Upper lobe of right lung (tissue), 1 donor: ENCODE data around the gene RBPMS2. TPM values are rescaled to one million over a fixed set of nuclear protein-coding genes. Genes with fewer than 3 reads are reported as not detected.

Experiments
- ATAC-seq: fragments of 200-7000 bp; cut with Tn5 transposase; one replicate; pipeline ENCODE4 v1.9.1; 2020; ENCODE audit warnings: mild to moderate bottlenecking, moderate library complexity
- DNase-seq: peaks from one replicate; pipeline ENCODE4 v3.0.0-alpha.2; 2020
- H3K27ac ChIP-seq: fragments of 200-600 bp; one replicate; pipeline ENCODE4 v1.8.0; 2022
- H3K27me3 ChIP-seq: fragments of 200-600 bp; one replicate; pipeline ENCODE4 v1.8.0; 2022; ENCODE audit warnings: mild to moderate bottlenecking
- H3K36me3 ChIP-seq: fragments of 200-600 bp; one replicate; pipeline ENCODE4 v1.8.0; 2022
- H3K4me1 ChIP-seq: fragments of 200-600 bp; one replicate; pipeline ENCODE4 v1.8.0; 2022
- H3K4me3 ChIP-seq: fragments of 200-600 bp; one replicate; pipeline ENCODE4 v1.8.0; 2022; ENCODE audit warnings: mild to moderate bottlenecking
- H3K9me3 ChIP-seq: fragments of 200-600 bp; one replicate; pipeline ENCODE4 v1.8.0; 2022
- CTCF ChIP-seq: fragments of 200-600 bp; IDR thresholded peaks from one replicate; pipeline ENCODE4 v1.8.0; 2022; ENCODE audit warnings: antibody characterized with exemption
- intact Hi-C: fragments of 100-400 bp; cut with DNase I; formaldehyde crosslinking; loops from one replicate; pipeline ENCODE4 v1.11.0; 2022
- total RNA-seq: library from RNA; stranded (reverse); fragmentation: NEBNext Ultra II Directional; extraction: Animal tissue kit (Norgen Biotek cat#: 25700); gene quantifications from one replicate; pipeline ENCODE4 v1.2.1, GENCODE V29; 2021
- donor health status: DM: no; HTN: yes; CAD: no; lungs with severe emphysema.

RBPMS2 gene
- total RNA-seq, 1 donor from 2014 or later, result 4.5 TPM

GRCh38 chr15:64738226-64739095 lies 36.9 kb downstream of the RBPMS2 start:
- no peak for TF ChIP-seq CTCF
- H3K27me3 ChIP-seq, result no peaks in the 10 kb centered on the region

GRCh38 chr15:64732156-64732860 lies 43.1 kb downstream of the RBPMS2 start:
- Histone ChIP-seq H3K4me3 (no peak overlapping the region), H3K9me3 (no peaks in the 10 kb centered on the region), H3K27ac (no peak overlapping the region), H3K36me3 (no peaks in the 10 kb centered on the region), H3K27me3 (no peaks in the 10 kb centered on the region), H3K4me1 (no peaks in the 10 kb centered on the region)
- no peak for TF ChIP-seq CTCF
- ATAC-seq (no peak), DNase-seq (no peak)
- intact Hi-C loops, result loop anchor here (5.0 kb wide), 2 partner anchors 75 to 175 kb away; no protein-coding TSS in a partner anchor

More at GRCh38 chr15:64738226-64739095, 36.9 kb downstream of the RBPMS2 start:
- no peak for ATAC-seq
- Histone ChIP-seq H3K27ac (no peak overlapping the region), H3K36me3 (no peaks in the 10 kb centered on the region), H3K4me3 (no peak overlapping the region), H3K4me1 (peaks cover 13% of the 10 kb centered on the region), H3K9me3 (no peaks in the 10 kb centered on the region)
- intact Hi-C loops, result no loop called here
- no peak for DNase-seq

- DNase-seq, result no peak
- no peaks in the 10 kb centered on the region for H3K4me1 ChIP-seq
- H3K27ac ChIP-seq, result no peak overlapping the region
- H3K4me3 ChIP-seq, result no peak overlapping the region
- H3K9me3 ChIP-seq, result no peaks in the 10 kb centered on the region
- intact Hi-C loops, result loop anchor here (5.0 kb wide), 2 partner anchors 76 to 176 kb away; no protein-coding TSS in a partner anchor
- no peak for ATAC-seq
- H3K36me3 ChIP-seq, result no peaks in the 10 kb centered on the region
- no peak for TF ChIP-seq CTCF
- no peaks in the 10 kb centered on the region for H3K27me3 ChIP-seq
These were observed 43.6 kb downstream of the RBPMS2 start for GRCh38 chr15:64731805-64732151.

GRCh38 chr15:64731012-64731804 lies 44.2 kb downstream of the RBPMS2 start:
- Histone ChIP-seq H3K4me3 (no peak overlapping the region), H3K36me3 (no peaks in the 10 kb centered on the region), H3K27me3 (no peaks in the 10 kb centered on the region), H3K4me1 (no peaks in the 10 kb centered on the region), H3K27ac (no peak overlapping the region), H3K9me3 (no peaks in the 10 kb centered on the region)
- DNase-seq (peak; percentile 91), ATAC-seq (peak; percentile 94)
- TF ChIP-seq CTCF, result peak; percentile 88
- intact Hi-C loops, result loop anchor here (5.0 kb wide), 2 partner anchors 76 to 176 kb away; no protein-coding TSS in a partner anchor

GRCh38 chr15:64730151-64730550 lies 45.2 kb downstream of the RBPMS2 start:
- Histone ChIP-seq H3K36me3 (no peaks in the 10 kb centered on the region), H3K27me3 (no peaks in the 10 kb centered on the region), H3K9me3 (no peaks in the 10 kb centered on the region), H3K27ac (no peak overlapping the region), H3K4me1 (no peaks in the 10 kb centered on the region), H3K4me3 (no peak overlapping the region)
- intact Hi-C loops, result loop anchor here (5.0 kb wide), 2 partner anchors 77 to 177 kb away; no protein-coding TSS in a partner anchor
- TF ChIP-seq CTCF, result no peak
- DNase-seq (no peak), ATAC-seq (no peak)
